Activated CD4-positive, alpha-beta T cell treated with anti-CD3 and anti-CD28 coated beads, Interleukin-2, amount 10 ng/mL, durations not matched to agents 24 days and 14 days (primary cell): ENCODE measurements around the gene SASH1. TPM values are rescaled to one million over a fixed set of nuclear protein-coding genes. Genes with fewer than 3 reads are reported as not detected.
A peak's percentile ranks its signal among the peaks of the same experiment; 100 is the strongest.

Experiments used
- DNase-seq: peaks from one replicate; pipeline ENCODE4 v3.0.0; 2022
- H3K27ac Mint-ChIP-seq: one replicate; pipeline ENCODE4 v1.8.0; 2022; ENCODE audit warnings: mild to moderate bottlenecking, mixed read lengths
- H3K27me3 Mint-ChIP-seq: one replicate; pipeline ENCODE4 v1.8.0; 2022; ENCODE audit warnings: mixed read lengths
- H3K36me3 Mint-ChIP-seq: one replicate; pipeline ENCODE4 v1.8.0; 2022; ENCODE audit warnings: low read depth, mild to moderate bottlenecking, mixed read lengths
- H3K4me1 Mint-ChIP-seq: one replicate; pipeline ENCODE4 v1.8.0; 2021; ENCODE audit warnings: mixed read lengths
- H3K4me3 Mint-ChIP-seq: one replicate; pipeline ENCODE4 v1.8.0; 2022; ENCODE audit warnings: mild to moderate bottlenecking, moderate library complexity, mixed read lengths
- H3K9me3 Mint-ChIP-seq: one replicate; pipeline ENCODE4 v1.8.0; 2021; ENCODE audit warnings: mixed read lengths
- intact Hi-C: fragments of 100-400 bp; cut with micrococcal nuclease; formaldehyde crosslinking; loops from one replicate; pipeline ENCODE4 v1.15.1; 2023
- total RNA-seq: library from RNA; stranded (reverse); gene quantifications from 2 replicates; pipeline ENCODE4 v1.2.3, GENCODE V29; 2022

SASH1 gene
- total RNA-seq, 1 donor from 2014 or later = 0.44 TPM

GRCh38 chr6:148431840-148432239, 89.2 kb downstream of the SASH1 start:
- intact Hi-C loops = no loop called here
- Mint-ChIP-seq H3K27ac (no peak overlapping the region), H3K9me3 (no peaks in the 10 kb centered on the region), H3K4me3 (no peak overlapping the region), H3K27me3 (peaks cover 2% of the 10 kb centered on the region), H3K4me1 (no peaks in the 10 kb centered on the region), H3K36me3 (no peaks in the 10 kb centered on the region)
- DNase-seq = no peak

GRCh38 chr6:148432462-148433195, 90.0 kb downstream of the SASH1 start:
- intact Hi-C loops = no loop called here
- Mint-ChIP-seq H3K4me3 (no peak overlapping the region), H3K27ac (no peak overlapping the region), H3K36me3 (no peaks in the 10 kb centered on the region), H3K9me3 (no peaks in the 10 kb centered on the region), H3K27me3 (peaks cover 5% of the 10 kb centered on the region), H3K4me1 (no peaks in the 10 kb centered on the region)
- DNase-seq = no peak

- H3K36me3 Mint-ChIP-seq = no peaks in the 10 kb centered on the region
- no peak overlapping the region for H3K27ac Mint-ChIP-seq
- H3K27me3 Mint-ChIP-seq = peaks cover 10% of the 10 kb centered on the region
- H3K4me1 Mint-ChIP-seq = no peaks in the 10 kb centered on the region
- no peaks in the 10 kb centered on the region for H3K9me3 Mint-ChIP-seq
- intact Hi-C loops = no loop called here
- DNase-seq = no peak
- no peak overlapping the region for H3K4me3 Mint-ChIP-seq
Observed at GRCh38 chr6:148435386-148435785, 92.7 kb downstream of the SASH1 start.

GRCh38 chr6:148436466-148436865, 93.8 kb downstream of the SASH1 start:
- Mint-ChIP-seq H3K4me3 (no peak overlapping the region), H3K27ac (no peak overlapping the region), H3K4me1 (peaks cover 6% of the 10 kb centered on the region), H3K9me3 (no peaks in the 10 kb centered on the region), H3K36me3 (no peaks in the 10 kb centered on the region), H3K27me3 (peaks cover 14% of the 10 kb centered on the region)
- no peak for DNase-seq
- intact Hi-C loops = no loop called here

GRCh38 chr6:148438632-148439031, 96.0 kb downstream of the SASH1 start:
- no peak overlapping the region for H3K27ac Mint-ChIP-seq
- intact Hi-C loops = no loop called here
- H3K4me1 Mint-ChIP-seq = peaks cover 10% of the 10 kb centered on the region
- no peaks in the 10 kb centered on the region for H3K9me3 Mint-ChIP-seq
- no peak overlapping the region for H3K4me3 Mint-ChIP-seq
- H3K27me3 Mint-ChIP-seq = peaks cover 14% of the 10 kb centered on the region
- no peak for DNase-seq
- no peaks in the 10 kb centered on the region for H3K36me3 Mint-ChIP-seq

GRCh38 chr6:148440016-148440415, 97.4 kb downstream of the SASH1 start:
- H3K9me3 Mint-ChIP-seq = no peaks in the 10 kb centered on the region
- DNase-seq = no peak
- H3K36me3 Mint-ChIP-seq = no peaks in the 10 kb centered on the region
- no peak overlapping the region for H3K27ac Mint-ChIP-seq
- H3K27me3 Mint-ChIP-seq = peaks cover 18% of the 10 kb centered on the region
- peaks cover 10% of the 10 kb centered on the region for H3K4me1 Mint-ChIP-seq
- intact Hi-C loops = no loop called here
- no peak overlapping the region for H3K4me3 Mint-ChIP-seq

- no peak overlapping the region for H3K4me3 Mint-ChIP-seq
- no peaks in the 10 kb centered on the region for H3K9me3 Mint-ChIP-seq
- intact Hi-C loops = loop anchor here (1.0 kb wide), 2 partner anchors 10 to 237 kb away; no protein-coding TSS in a partner anchor
- DNase-seq = no peak
- no peaks in the 10 kb centered on the region for H3K36me3 Mint-ChIP-seq
- peaks cover 10% of the 10 kb centered on the region for H3K4me1 Mint-ChIP-seq
- peak overlapping the region; percentile 27 for H3K27ac Mint-ChIP-seq
- peaks cover 22% of the 10 kb centered on the region for H3K27me3 Mint-ChIP-seq
Observed at GRCh38 chr6:148440877-148441453, 98.3 kb downstream of the SASH1 start.

GRCh38 chr6:148441454-148441911, 98.8 kb downstream of the SASH1 start:
- Mint-ChIP-seq H3K9me3 (no peaks in the 10 kb centered on the region), H3K4me1 (peaks cover 10% of the 10 kb centered on the region), H3K27me3 (peaks cover 23% of the 10 kb centered on the region), H3K4me3 (no peak overlapping the region), H3K27ac (peak overlapping the region; percentile 27), H3K36me3 (no peaks in the 10 kb centered on the region)
- DNase-seq = peak; percentile 58
- intact Hi-C loops = loop anchor here (1.0 kb wide), 2 partner anchors 10 to 237 kb away; no protein-coding TSS in a partner anchor

GRCh38 chr6:148443798-148444560, 101.3 kb downstream of the SASH1 start:
- no peaks in the 10 kb centered on the region for H3K36me3 Mint-ChIP-seq
- H3K4me3 Mint-ChIP-seq = no peak overlapping the region
- peaks cover 17% of the 10 kb centered on the region for H3K4me1 Mint-ChIP-seq
- peaks cover 44% of the 10 kb centered on the region for H3K27me3 Mint-ChIP-seq
- intact Hi-C loops = no loop called here
- no peak overlapping the region for H3K27ac Mint-ChIP-seq
- H3K9me3 Mint-ChIP-seq = no peaks in the 10 kb centered on the region
- DNase-seq = no peak

- peaks cover 48% of the 10 kb centered on the region for H3K27me3 Mint-ChIP-seq
Observed at GRCh38 chr6:148445116-148445515, 102.5 kb downstream of the SASH1 start.

GRCh38 chr6:148445620-148446019, 103.0 kb downstream of the SASH1 start:
- peaks cover 48% of the 10 kb centered on the region for H3K27me3 Mint-ChIP-seq
- H3K36me3 Mint-ChIP-seq = no peaks in the 10 kb centered on the region
- no peak for DNase-seq
- peaks cover 18% of the 10 kb centered on the region for H3K4me1 Mint-ChIP-seq
- no peak overlapping the region for H3K27ac Mint-ChIP-seq
- intact Hi-C loops = no loop called here
- no peaks in the 10 kb centered on the region for H3K9me3 Mint-ChIP-seq
- H3K4me3 Mint-ChIP-seq = no peak overlapping the region

More at GRCh38 chr6:148445116-148445515, 102.5 kb downstream of the SASH1 start:
- no peak for DNase-seq
- Mint-ChIP-seq H3K9me3 (no peaks in the 10 kb centered on the region), H3K27ac (no peak overlapping the region), H3K4me1 (peaks cover 17% of the 10 kb centered on the region), H3K4me3 (no peak overlapping the region), H3K36me3 (no peaks in the 10 kb centered on the region)
- intact Hi-C loops = no loop called here

GRCh38 chr6:148446681-148447080, 104.0 kb downstream of the SASH1 start:
- DNase-seq = no peak
- no peaks in the 10 kb centered on the region for H3K36me3 Mint-ChIP-seq
- H3K9me3 Mint-ChIP-seq = no peaks in the 10 kb centered on the region
- H3K4me1 Mint-ChIP-seq = peaks cover 18% of the 10 kb centered on the region
- no peak overlapping the region for H3K4me3 Mint-ChIP-seq
- intact Hi-C loops = no loop called here
- no peak overlapping the region for H3K27ac Mint-ChIP-seq
- peaks cover 51% of the 10 kb centered on the region for H3K27me3 Mint-ChIP-seq

- no peak overlapping the region for H3K4me3 Mint-ChIP-seq
- H3K27me3 Mint-ChIP-seq = peaks cover 51% of the 10 kb centered on the region
- peaks cover 20% of the 10 kb centered on the region for H3K4me1 Mint-ChIP-seq
- DNase-seq = no peak
- no peaks in the 10 kb centered on the region for H3K36me3 Mint-ChIP-seq
- H3K27ac Mint-ChIP-seq = no peak overlapping the region
- H3K9me3 Mint-ChIP-seq = no peaks in the 10 kb centered on the region
- intact Hi-C loops = no loop called here
Observed at GRCh38 chr6:148447521-148448230, 105.0 kb downstream of the SASH1 start.
